Kidney (tissue), 14 donors: ENCODE data around the gene SPOCK1. TPM values are rescaled to one million over a fixed set of nuclear protein-coding genes. Genes with fewer than 3 reads are reported as not detected.
A peak's percentile ranks its signal among the peaks of the same experiment; 100 is the strongest.

ENCODE experiments used
- DNase-seq, 5 donors: peaks; one replicate each; pipeline ENCODE4 v3.0.0-alpha.2; 2013 to 2020
- FAIRE-seq: peaks from 2 replicates; lab custom pipeline; 2012; peaks lifted over from hg19 to GRCh38; lab: Jason Lieb, UNC
- H3K27ac ChIP-seq, 2 donors: one replicate each; pipeline ENCODE4 v1.7.0; 2013; ENCODE audit warnings: low read depth in 2 of 2, low read length in 2 of 2, inconsistent platforms in 1 of 2
- H3K27me3 ChIP-seq: one replicate; pipeline ENCODE4 v1.7.1; 2013; ENCODE audit warnings: low read length, inconsistent platforms; ENCODE audit not compliant: control insufficient read depth, insufficient read depth
- H3K36me3 ChIP-seq, 3 donors: one replicate each; pipeline versions ENCODE4 v1.7.0 to v1.7.1; 2013; ENCODE audit warnings: low read length in 3 of 3, control low read depth in 1 of 3, inconsistent platforms in 1 of 3; ENCODE audit not compliant: insufficient read depth in 3 of 3, control insufficient read depth in 2 of 3
- H3K4me1 ChIP-seq, 3 donors: one replicate each; pipeline versions ENCODE4 v1.7.0 to v1.7.1; 2013; ENCODE audit warnings: low read length in 3 of 3, inconsistent platforms in 1 of 3, low read depth in 1 of 3; ENCODE audit not compliant: control insufficient read depth in 2 of 3, insufficient read depth in 2 of 3
- H3K4me3 ChIP-seq, 3 donors: one replicate each; pipeline versions ENCODE4 v1.7.0 to v1.8.1; 2013; ENCODE audit warnings: low read length in 3 of 3, control low read depth in 1 of 3, inconsistent platforms in 1 of 3
- H3K9ac ChIP-seq, 3 donors: one replicate each; pipeline versions ENCODE4 v1.7.0 to v1.7.1; 2013; ENCODE audit warnings: low read length in 3 of 3, control low read depth in 1 of 3, inconsistent platforms in 1 of 3
- H3K9me3 ChIP-seq, 3 donors: one replicate each; pipeline versions ENCODE4 v1.7.0 to v1.7.1; 2013; ENCODE audit warnings: low read length in 3 of 3, control low read depth in 1 of 3, inconsistent platforms in 1 of 3; ENCODE audit not compliant: control insufficient read depth in 2 of 3, insufficient read depth in 1 of 3
- intact Hi-C: fragments of 100-400 bp; cut with DNase I; formaldehyde crosslinking; loops from one replicate; pipeline ENCODE4 v1.11.1; 2022
- polyA plus RNA-seq: library from polyadenylated mRNA; stranded (reverse); fragments of 350-450 nt; fragmentation: Illumina TruSeq; extraction: RNeasy Lipid Tissue Mini Kit (QIAGEN cat#74804); gene quantifications from one replicate; pipeline ENCODE4 v1.2.3, GENCODE V29; 2014; ENCODE audit warnings: low read depth, low replicate concordance; ENCODE audit not compliant: insufficient read depth
- total RNA-seq: library from RNA; stranded (reverse); fragmentation: NEBNext Ultra II Directional; extraction: Animal tissue kit (Norgen Biotek cat#: 25700); gene quantifications from one replicate; pipeline ENCODE4 v1.2.1, GENCODE V29; 2021
- TF ChIP-seq, protein P1 (sequence below): IDR thresholded peaks from 3 replicates; pipeline ENCODE4 v1.5.1; 2012; ENCODE audit warnings: mild to moderate bottlenecking, moderate library complexity, borderline replicate concordance; ENCODE audit not compliant: insufficient read depth; ENCODE audit errors: extremely low read depth
- donor health status: control.
- donor health status: control.
- donor health status: control.
- donor health status: control.
- donor health status: control.
- donor health status: DM: yes; HTN: yes; CAD: no.
- donor health status: Normal renal cell carcinoma (clear cell type).

Gene SPOCK1
- total and polyA plus RNA-seq, 2 donors from 2014 or later: 15.7 to 32.8 TPM

GRCh38 chr5:137148655-137149054, 350.5 kb downstream of the SPOCK1 start:
- TF ChIP-seq, protein P1, sequence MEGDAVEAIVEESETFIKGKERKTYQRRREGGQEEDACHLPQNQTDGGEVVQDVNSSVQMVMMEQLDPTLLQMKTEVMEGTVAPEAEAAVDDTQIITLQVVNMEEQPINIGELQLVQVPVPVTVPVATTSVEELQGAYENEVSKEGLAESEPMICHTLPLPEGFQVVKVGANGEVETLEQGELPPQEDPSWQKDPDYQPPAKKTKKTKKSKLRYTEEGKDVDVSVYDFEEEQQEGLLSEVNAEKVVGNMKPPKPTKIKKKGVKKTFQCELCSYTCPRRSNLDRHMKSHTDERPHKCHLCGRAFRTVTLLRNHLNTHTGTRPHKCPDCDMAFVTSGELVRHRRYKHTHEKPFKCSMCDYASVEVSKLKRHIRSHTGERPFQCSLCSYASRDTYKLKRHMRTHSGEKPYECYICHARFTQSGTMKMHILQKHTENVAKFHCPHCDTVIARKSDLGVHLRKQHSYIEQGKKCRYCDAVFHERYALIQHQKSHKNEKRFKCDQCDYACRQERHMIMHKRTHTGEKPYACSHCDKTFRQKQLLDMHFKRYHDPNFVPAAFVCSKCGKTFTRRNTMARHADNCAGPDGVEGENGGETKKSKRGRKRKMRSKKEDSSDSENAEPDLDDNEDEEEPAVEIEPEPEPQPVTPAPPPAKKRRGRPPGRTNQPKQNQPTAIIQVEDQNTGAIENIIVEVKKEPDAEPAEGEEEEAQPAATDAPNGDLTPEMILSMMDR: no peak
- H3K27me3 ChIP-seq: no peaks in the 10 kb centered on the region
- FAIRE-seq (no peak), DNase-seq (peak in 2 of 5 donors; percentile 34 to 64)
- no peaks in the 10 kb centered on the region for H3K36me3 ChIP-seq
- H3K9ac ChIP-seq: no peak overlapping the region
- H3K4me3 ChIP-seq: no peak overlapping the region
- H3K4me1 ChIP-seq: no peaks in the 10 kb centered on the region
- H3K9me3 ChIP-seq: no peaks in the 10 kb centered on the region
- intact Hi-C loops: no loop called here
- H3K27ac ChIP-seq: no peak overlapping the region

GRCh38 chr5:137148159-137148558, 351.0 kb downstream of the SPOCK1 start:
- H3K4me1 ChIP-seq: no peaks in the 10 kb centered on the region

DNA sequence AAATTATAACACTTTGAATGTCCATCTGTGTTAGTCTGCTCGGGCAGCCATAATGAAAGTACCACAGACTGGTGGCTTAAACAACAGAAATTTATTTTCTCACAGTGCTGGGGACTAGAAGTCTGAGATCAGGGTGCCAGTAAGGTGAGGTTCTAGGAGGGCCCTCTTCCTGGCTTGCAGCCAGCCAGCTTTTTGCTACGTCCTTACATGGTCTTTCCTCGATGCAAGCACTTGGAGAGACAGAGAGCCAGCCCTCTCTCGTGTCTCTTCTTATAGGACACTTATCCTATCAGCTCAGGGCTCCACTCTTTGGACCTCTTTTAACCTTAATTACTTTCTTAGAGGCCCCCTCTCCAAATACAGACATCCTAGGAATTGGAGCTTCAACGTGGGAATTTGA, 351.8 kb downstream of the SPOCK1 start:
- FAIRE-seq: no peak

More at GRCh38 chr5:137148159-137148558, 351.0 kb downstream of the SPOCK1 start:
- FAIRE-seq: no peak
- intact Hi-C loops: no loop called here
- H3K36me3 ChIP-seq: no peaks in the 10 kb centered on the region
- no peak overlapping the region for H3K4me3 ChIP-seq
- no peak overlapping the region for H3K27ac ChIP-seq
- TF ChIP-seq, protein P1: no peak
- DNase-seq: no peak
- no peaks in the 10 kb centered on the region for H3K9me3 ChIP-seq
- H3K27me3 ChIP-seq: no peaks in the 10 kb centered on the region
- H3K9ac ChIP-seq: no peak overlapping the region

More for the DNA sequence above, 351.8 kb downstream of the SPOCK1 start:
- Histone ChIP-seq H3K27me3 (no peaks in the 10 kb centered on the region), H3K9me3 (no peaks in the 10 kb centered on the region), H3K36me3 (no peaks in the 10 kb centered on the region), H3K9ac (no peak overlapping the region), H3K4me1 (no peaks in the 10 kb centered on the region), H3K4me3 (no peak overlapping the region), H3K27ac (no peak overlapping the region)
- no peak for DNase-seq
- intact Hi-C loops: no loop called here
- TF ChIP-seq, protein P1: no peak
